GM12878 (cell line): ENCODE results near the gene SMIM10L1. TPM values are rescaled to one million over a fixed set of nuclear protein-coding genes. Genes with fewer than 3 reads are reported as not detected.

ENCODE experiments used
- BACH1 ChIP-seq: fragments of 450-650 bp; IDR thresholded peaks from 2 replicates; pipeline ENCODE4 v1.6.1; 2017; ENCODE audit warnings: mild to moderate bottlenecking, borderline replicate concordance
- CEBPB ChIP-seq, 2 experiments: fragments of 150-350 bp in 1 of 2; IDR thresholded peaks; 2 replicates each; pipeline ENCODE4 v1.6.1; 2012 to 2014; ENCODE audit warnings: low read depth in 2 of 2, low read length in 2 of 2, borderline replicate concordance in 1 of 2, inconsistent platforms in 1 of 2
- CHD2 ChIP-seq: IDR thresholded peaks from 2 replicates; pipeline ENCODE4 v1.6.1; 2011; ENCODE audit warnings: low read depth, low read length, improper control_type of control experiment, borderline replicate concordance
- EGR1 ChIP-seq, 2 experiments: IDR thresholded peaks; 1 replicate in 1 of 2; 2 replicates in 1 of 2; pipeline ENCODE4 v1.6.1; 2011 to 2012; ENCODE audit warnings: low read depth in 2 of 2, low read length in 2 of 2, borderline replicate concordance in 1 of 2, mild to moderate bottlenecking in 1 of 2, moderate library complexity in 1 of 2
- EP300 ChIP-seq, 2 experiments: fragments of 150-350 bp in 1 of 2; IDR thresholded peaks; 2 replicates each; pipeline ENCODE4 v1.6.1; 2011 to 2012; ENCODE audit warnings: low read depth in 2 of 2, low read length in 2 of 2, borderline replicate concordance in 1 of 2, improper control_type of control experiment in 1 of 2, inconsistent platforms in 1 of 2; ENCODE audit not compliant: control insufficient read depth in 1 of 2
- HDAC6 ChIP-seq: fragments of 200-600 bp; sonication (generic); IDR thresholded peaks from one replicate; pipeline ENCODE4 v1.8.0; 2017; ENCODE audit warnings: antibody characterized with exemption; ENCODE audit not compliant: unreplicated experiment
- JUND ChIP-seq: IDR thresholded peaks from 2 replicates; pipeline ENCODE4 v1.6.1; 2012; ENCODE audit warnings: low read depth, mild to moderate bottlenecking, low read length, improper control_type of control experiment, moderate library complexity
- KLF5 ChIP-seq: fragments of 450-650 bp; IDR thresholded peaks from 2 replicates; pipeline ENCODE4 v1.6.1; 2014; ENCODE audit warnings: mild to moderate bottlenecking; ENCODE audit not compliant: partially characterized antibody
- LARP7 ChIP-seq: fragments of 450-650 bp; IDR thresholded peaks from 2 replicates; pipeline ENCODE4 v1.6.1; 2017; ENCODE audit warnings: mild to moderate bottlenecking
- RB1 ChIP-seq: fragments of 450-650 bp; formaldehyde crosslinking; IDR thresholded peaks from 2 replicates; pipeline ENCODE4 v1.6.1; 2017; ENCODE audit warnings: mild to moderate bottlenecking, borderline replicate concordance
- SIX5 ChIP-seq: IDR thresholded peaks from 2 replicates; pipeline ENCODE4 v1.6.1; 2011; ENCODE audit warnings: mild to moderate bottlenecking, low read depth, low read length, moderate library complexity; ENCODE audit not compliant: severe bottlenecking
- WRNIP1 ChIP-seq: IDR thresholded peaks from 2 replicates; pipeline ENCODE4 v1.6.1; 2011; ENCODE audit warnings: low read depth, low read length, improper control_type of control experiment, borderline replicate concordance
- YY1 ChIP-seq: IDR thresholded peaks from 2 replicates; pipeline ENCODE4 v1.6.1; 2011; ENCODE audit warnings: low read depth, mild to moderate bottlenecking, low read length
- ZNF207 ChIP-seq: fragments of 450-650 bp; IDR thresholded peaks from 2 replicates; pipeline ENCODE4 v1.6.1; 2014; ENCODE audit warnings: antibody characterized with exemption, mild to moderate bottlenecking, borderline replicate concordance
- ZSCAN29 ChIP-seq: fragments of 450-650 bp; IDR thresholded peaks from 2 replicates; pipeline ENCODE4 v1.6.1; 2017; ENCODE audit warnings: mild to moderate bottlenecking, moderate library complexity
- polyA plus RNA-seq, 11 experiments: library from polyadenylated mRNA; depleted of rRNA in 4 of 11; unstranded in 6 of 11; stranded (reverse) in 5 of 11; fragments of >200 nt; fragmentation: Nextera tagmentation in 4 of 11; fragmentation: Illumina TruSeq in 1 of 11; extraction: Ambion mirVana in 4 of 11; extraction: Trizol in 1 of 11; gene quantifications; 1 replicate in 1 of 11; 2 replicates in 10 of 11; pipeline versions ENCODE4 v1.2.1 to v1.2.3, GENCODE V29; 2011 to 2016; ENCODE audit warnings: inconsistent platforms in 2 of 11, missing spikeins in 2 of 11, low read depth in 1 of 11
- total RNA-seq, 4 experiments: library from RNA; depleted of rRNA in 3 of 4; stranded (reverse); fragments of >200 nt in 3 of 4; fragmentation: Illumina TruSeq in 1 of 4; extraction: Trizol in 1 of 4; gene quantifications; 2 replicates each; pipeline versions ENCODE4 v1.2.1 to v1.2.3, GENCODE V29; 2013 to 2021
- TF ChIP-seq, protein P1 (sequence below): fragments of 450-650 bp; IDR thresholded peaks from 2 replicates; pipeline ENCODE4 v1.6.1; 2017; ENCODE audit warnings: mild to moderate bottlenecking, moderate library complexity
- TF ChIP-seq, protein P2 (sequence below): fragments of 450-650 bp; formaldehyde crosslinking; IDR thresholded peaks from 2 replicates; pipeline ENCODE4 v1.5.0; 2022; ENCODE audit warnings: mild to moderate bottlenecking, missing genetic modification characterization
- TF ChIP-seq, protein P3 (sequence below): fragments of 450-650 bp; IDR thresholded peaks from 2 replicates; pipeline ENCODE4 v1.6.1; 2017; ENCODE audit warnings: borderline replicate concordance

The SMIM10L1 gene
- total and polyA plus RNA-seq, 10 of the 15 experiments (the other 5 are each of a cell fraction or from before 2014, with no cell fraction given) = 3.3 to 10.5 (median 7.6) TPM

DNA sequence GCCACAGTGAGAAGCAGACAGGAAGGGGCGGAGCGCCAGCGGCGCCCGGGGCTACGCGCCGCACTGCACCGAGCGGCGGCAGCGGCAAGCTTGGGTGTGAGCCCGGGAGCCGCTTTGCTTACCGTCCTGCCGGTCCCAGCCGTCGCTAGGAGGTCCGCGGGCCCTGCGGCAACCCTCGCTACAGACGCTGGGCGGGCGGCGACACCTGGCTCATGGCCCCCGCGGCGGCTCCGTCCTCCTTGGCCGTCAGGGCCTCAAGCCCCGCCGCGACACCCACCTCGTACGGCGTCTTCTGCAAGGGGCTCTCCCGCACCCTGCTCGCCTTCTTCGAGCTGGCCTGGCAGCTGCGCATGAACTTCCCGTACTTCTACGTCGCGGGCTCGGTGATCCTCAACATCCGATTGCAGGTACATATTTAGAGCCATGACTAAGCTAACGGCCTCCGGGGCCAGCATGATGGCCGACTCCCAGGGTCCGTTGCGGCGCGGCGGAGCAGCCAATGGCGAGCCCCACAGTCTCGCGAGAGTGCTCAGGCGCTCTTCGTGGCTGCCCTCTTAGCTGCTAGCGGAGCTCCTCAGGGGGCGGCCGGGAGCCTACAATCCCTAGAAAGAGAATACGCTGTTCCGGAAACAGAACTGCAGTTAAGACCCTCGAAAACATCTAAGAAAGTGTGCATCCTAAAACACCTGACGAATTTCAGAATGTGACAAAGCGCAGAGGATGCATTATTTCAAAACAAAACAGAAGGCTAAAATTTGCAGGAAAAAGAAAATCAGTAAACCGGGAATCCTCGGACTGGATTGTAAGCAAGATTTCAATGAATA, at the start of gene SMIM10L1 (continued):
- TF ChIP-seq SIX5 (peak; percentile 34), YY1 (peak; percentile 98), EP300 (IDR thresholded peaks at IDR 0.05; ENCODE audit: borderline replicate concordance in 1 of 2, control insufficient read depth in 1 of 2, low read depth in 2 of 2, low read length in 2 of 2) (no peak), BACH1 (peak; percentile 82), WRNIP1 (0 out of 2 replicates have a peak, but pooled peaks have one; percentile 88), KLF5 (peak; percentile 74), ZNF207 (peak; percentile 66), LARP7 (peak; percentile 96), HDAC6 (peak; percentile 24), EGR1 (IDR thresholded peaks at IDR 0.05; ENCODE audit: borderline replicate concordance in 1 of 2, low read depth in 2 of 2, low read length in 2 of 2) (0 out of 3 replicates have a peak, but pooled peaks of 1 of the 2 experiments have one; percentile 10), JUND (0 out of 2 replicates have a peak, but pooled peaks have one; percentile 4), CEBPB (IDR thresholded peaks at IDR 0.05; ENCODE audit: borderline replicate concordance in 1 of 2, low read depth in 2 of 2, low read length in 2 of 2) (0 out of 4 replicates have a peak, but pooled peaks of 1 of the 2 experiments have one; percentile 1), CHD2 (peak; percentile 100), RB1 (peak; percentile 65; the same call in 1 of the 2 replicates), ZSCAN29 (no peak)
- TF ChIP-seq, protein P1, sequence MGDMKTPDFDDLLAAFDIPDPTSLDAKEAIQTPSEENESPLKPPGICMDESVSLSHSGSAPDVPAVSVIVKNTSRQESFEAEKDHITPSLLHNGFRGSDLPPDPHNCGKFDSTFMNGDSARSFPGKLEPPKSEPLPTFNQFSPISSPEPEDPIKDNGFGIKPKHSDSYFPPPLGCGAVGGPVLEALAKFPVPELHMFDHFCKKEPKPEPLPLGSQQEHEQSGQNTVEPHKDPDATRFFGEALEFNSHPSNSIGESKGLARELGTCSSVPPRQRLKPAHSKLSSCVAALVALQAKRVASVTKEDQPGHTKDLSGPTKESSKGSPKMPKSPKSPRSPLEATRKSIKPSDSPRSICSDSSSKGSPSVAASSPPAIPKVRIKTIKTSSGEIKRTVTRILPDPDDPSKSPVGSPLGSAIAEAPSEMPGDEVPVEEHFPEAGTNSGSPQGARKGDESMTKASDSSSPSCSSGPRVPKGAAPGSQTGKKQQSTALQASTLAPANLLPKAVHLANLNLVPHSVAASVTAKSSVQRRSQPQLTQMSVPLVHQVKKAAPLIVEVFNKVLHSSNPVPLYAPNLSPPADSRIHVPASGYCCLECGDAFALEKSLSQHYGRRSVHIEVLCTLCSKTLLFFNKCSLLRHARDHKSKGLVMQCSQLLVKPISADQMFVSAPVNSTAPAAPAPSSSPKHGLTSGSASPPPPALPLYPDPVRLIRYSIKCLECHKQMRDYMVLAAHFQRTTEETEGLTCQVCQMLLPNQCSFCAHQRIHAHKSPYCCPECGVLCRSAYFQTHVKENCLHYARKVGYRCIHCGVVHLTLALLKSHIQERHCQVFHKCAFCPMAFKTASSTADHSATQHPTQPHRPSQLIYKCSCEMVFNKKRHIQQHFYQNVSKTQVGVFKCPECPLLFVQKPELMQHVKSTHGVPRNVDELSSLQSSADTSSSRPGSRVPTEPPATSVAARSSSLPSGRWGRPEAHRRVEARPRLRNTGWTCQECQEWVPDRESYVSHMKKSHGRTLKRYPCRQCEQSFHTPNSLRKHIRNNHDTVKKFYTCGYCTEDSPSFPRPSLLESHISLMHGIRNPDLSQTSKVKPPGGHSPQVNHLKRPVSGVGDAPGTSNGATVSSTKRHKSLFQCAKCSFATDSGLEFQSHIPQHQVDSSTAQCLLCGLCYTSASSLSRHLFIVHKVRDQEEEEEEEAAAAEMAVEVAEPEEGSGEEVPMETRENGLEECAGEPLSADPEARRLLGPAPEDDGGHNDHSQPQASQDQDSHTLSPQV = no peak
- TF ChIP-seq, protein P2, sequence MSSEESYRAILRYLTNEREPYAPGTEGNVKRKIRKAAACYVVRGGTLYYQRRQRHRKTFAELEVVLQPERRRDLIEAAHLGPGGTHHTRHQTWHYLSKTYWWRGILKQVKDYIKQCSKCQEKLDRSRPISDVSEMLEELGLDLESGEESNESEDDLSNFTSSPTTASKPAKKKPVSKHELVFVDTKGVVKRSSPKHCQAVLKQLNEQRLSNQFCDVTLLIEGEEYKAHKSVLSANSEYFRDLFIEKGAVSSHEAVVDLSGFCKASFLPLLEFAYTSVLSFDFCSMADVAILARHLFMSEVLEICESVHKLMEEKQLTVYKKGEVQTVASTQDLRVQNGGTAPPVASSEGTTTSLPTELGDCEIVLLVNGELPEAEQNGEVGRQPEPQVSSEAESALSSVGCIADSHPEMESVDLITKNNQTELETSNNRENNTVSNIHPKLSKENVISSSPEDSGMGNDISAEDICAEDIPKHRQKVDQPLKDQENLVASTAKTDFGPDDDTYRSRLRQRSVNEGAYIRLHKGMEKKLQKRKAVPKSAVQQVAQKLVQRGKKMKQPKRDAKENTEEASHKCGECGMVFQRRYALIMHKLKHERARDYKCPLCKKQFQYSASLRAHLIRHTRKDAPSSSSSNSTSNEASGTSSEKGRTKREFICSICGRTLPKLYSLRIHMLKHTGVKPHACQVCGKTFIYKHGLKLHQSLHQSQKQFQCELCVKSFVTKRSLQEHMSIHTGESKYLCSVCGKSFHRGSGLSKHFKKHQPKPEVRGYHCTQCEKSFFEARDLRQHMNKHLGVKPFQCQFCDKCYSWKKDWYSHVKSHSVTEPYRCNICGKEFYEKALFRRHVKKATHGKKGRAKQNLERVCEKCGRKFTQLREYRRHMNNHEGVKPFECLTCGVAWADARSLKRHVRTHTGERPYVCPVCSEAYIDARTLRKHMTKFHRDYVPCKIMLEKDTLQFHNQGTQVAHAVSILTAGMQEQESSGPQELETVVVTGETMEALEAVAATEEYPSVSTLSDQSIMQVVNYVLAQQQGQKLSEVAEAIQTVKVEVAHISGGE (CRISPR knock-in tag) = no peak
- TF ChIP-seq, protein P3, sequence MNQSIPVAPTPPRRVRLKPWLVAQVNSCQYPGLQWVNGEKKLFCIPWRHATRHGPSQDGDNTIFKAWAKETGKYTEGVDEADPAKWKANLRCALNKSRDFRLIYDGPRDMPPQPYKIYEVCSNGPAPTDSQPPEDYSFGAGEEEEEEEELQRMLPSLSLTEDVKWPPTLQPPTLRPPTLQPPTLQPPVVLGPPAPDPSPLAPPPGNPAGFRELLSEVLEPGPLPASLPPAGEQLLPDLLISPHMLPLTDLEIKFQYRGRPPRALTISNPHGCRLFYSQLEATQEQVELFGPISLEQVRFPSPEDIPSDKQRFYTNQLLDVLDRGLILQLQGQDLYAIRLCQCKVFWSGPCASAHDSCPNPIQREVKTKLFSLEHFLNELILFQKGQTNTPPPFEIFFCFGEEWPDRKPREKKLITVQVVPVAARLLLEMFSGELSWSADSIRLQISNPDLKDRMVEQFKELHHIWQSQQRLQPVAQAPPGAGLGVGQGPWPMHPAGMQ = peak; percentile 81
